K562 (cell line): ENCODE data around the gene ZFP62. TPM values are rescaled to one million over a fixed set of nuclear protein-coding genes. Genes with fewer than 3 reads are reported as not detected.
A peak's percentile ranks its signal among the peaks of the same experiment; 100 is the strongest.

Experiments
- BCL6 ChIP-seq: fragments of 250-450 bp; sonication (Bioruptor Pico); IDR thresholded peaks from 2 replicates; pipeline ENCODE4 v1.4.0; 2020
- C11orf30 ChIP-seq: fragments of 450-650 bp; IDR thresholded peaks from 2 replicates; pipeline ENCODE4 v1.6.1; 2016; ENCODE audit warnings: low read depth, mild to moderate bottlenecking
- CTBP1 ChIP-seq: fragments of 450-650 bp; IDR thresholded peaks from 2 replicates; pipeline ENCODE4 v1.6.1; 2016; ENCODE audit warnings: borderline replicate concordance
- ETV6 ChIP-seq, 3 experiments: fragments of 150-350 bp in 1 of 3; sonication (generic) in 1 of 3; formaldehyde crosslinking in 1 of 3; IDR thresholded peaks; 2 replicates each; pipeline versions ENCODE4 v1.6.1 to v1.8.0; 2014 to 2022; ENCODE audit warnings: borderline replicate concordance in 2 of 3, low read depth in 2 of 3, antibody characterized with exemption in 1 of 3, low read length in 1 of 3, mild to moderate bottlenecking in 1 of 3, missing genetic modification reagents in 1 of 3
- FOXM1 ChIP-seq, 2 experiments: fragments of 450-650 bp in 1 of 2; sonication (generic) in 1 of 2; formaldehyde crosslinking in 1 of 2; IDR thresholded peaks; 2 replicates each; pipeline versions ENCODE4 v1.6.1 to v1.9.0; 2017 to 2022; ENCODE audit warnings: low read depth in 2 of 2, mild to moderate bottlenecking in 2 of 2, missing genetic modification reagents in 1 of 2, moderate library complexity in 1 of 2
- HLTF ChIP-seq: fragments of 450-650 bp; IDR thresholded peaks from 2 replicates; pipeline ENCODE4 v1.6.1; 2016
- HNRNPH1 ChIP-seq: fragments of 200-400 bp; formaldehyde crosslinking; optimal IDR thresholded peaks from 2 replicates; pipeline ENCODE3; 2017; ENCODE audit warnings: low read depth, mild to moderate bottlenecking, low read length, moderate library complexity
- HOXB6 ChIP-seq: fragments of 250-450 bp; sonication (Bioruptor Pico); IDR thresholded peaks from 2 replicates; pipeline ENCODE4 v1.5.1; 2022; ENCODE audit warnings: mild to moderate bottlenecking, borderline replicate concordance
- NELFE ChIP-seq: IDR thresholded peaks from 2 replicates; pipeline ENCODE4 v1.6.1; 2011; ENCODE audit warnings: mild to moderate bottlenecking; ENCODE audit not compliant: insufficient read depth, insufficient read length
- POLR2AphosphoS5 ChIP-seq: IDR thresholded peaks from 2 replicates; pipeline ENCODE4 v1.6.1; 2011; ENCODE audit warnings: mild to moderate bottlenecking, low read depth, low read length, moderate library complexity; ENCODE audit not compliant: control insufficient read depth, insufficient read depth
- POLR2G ChIP-seq: fragments of 200-400 bp; formaldehyde crosslinking; IDR thresholded peaks from 2 replicates; pipeline ENCODE4 v1.6.1; 2017; ENCODE audit warnings: low read depth, mild to moderate bottlenecking, antibody characterized with exemption, low read length, moderate library complexity
- SMARCA5 ChIP-seq: fragments of 450-650 bp; IDR thresholded peaks from 2 replicates; pipeline ENCODE4 v1.6.1; 2016
- SMARCB1 ChIP-seq: IDR thresholded peaks from 2 replicates; pipeline ENCODE4 v1.6.1; 2011; ENCODE audit warnings: improper control_type of control experiment, low read depth; ENCODE audit not compliant: insufficient read length
- THRAP3 ChIP-seq: fragments of 450-650 bp; IDR thresholded peaks from 2 replicates; pipeline ENCODE4 v1.6.1; 2016; ENCODE audit warnings: mild to moderate bottlenecking, inconsistent platforms, borderline replicate concordance
- ZNF143 ChIP-seq: sonication (generic); formaldehyde crosslinking; IDR thresholded peaks from 2 replicates; pipeline ENCODE4 v1.9.0; 2022; ENCODE audit warnings: mild to moderate bottlenecking, missing genetic modification reagents
- ZNF274 ChIP-seq: IDR thresholded peaks from 2 replicates; pipeline ENCODE4 v1.6.1; 2011; ENCODE audit warnings: low read depth, mild to moderate bottlenecking, low read length, moderate library complexity, borderline replicate concordance
- ZNF830 ChIP-seq: fragments of 250-450 bp; sonication (Bioruptor Pico); IDR thresholded peaks from 2 replicates; pipeline ENCODE4 v1.5.0; 2021; ENCODE audit warnings: mild to moderate bottlenecking
- polyA plus RNA-seq, 8 experiments: library from polyadenylated mRNA; depleted of rRNA in 4 of 8; stranded (reverse) in 5 of 8; unstranded in 3 of 8; fragments of >200 nt; fragmentation: Nextera tagmentation in 2 of 8; fragmentation: Illumina TruSeq in 1 of 8; extraction: Ambion mirVana in 2 of 8; extraction: Trizol in 1 of 8; gene quantifications; 2 replicates each; pipeline versions ENCODE4 v1.2.1 to v1.2.3, GENCODE V29; 2011 to 2014; ENCODE audit warnings: inconsistent platforms in 1 of 8, missing spikeins in 1 of 8
- total RNA-seq, 7 experiments: library from RNA; depleted of rRNA in 6 of 7; stranded (reverse); fragments of >200 nt in 6 of 7; fragmentation: Illumina TruSeq in 2 of 7; extraction: Trizol in 2 of 7; gene quantifications; 2 replicates each; pipeline versions ENCODE4 v1.2.1 to v1.2.3, GENCODE V29; 2011 to 2021; ENCODE audit warnings: low replicate concordance in 1 of 7
- TF ChIP-seq, protein P1 (sequence below): sonication (generic); formaldehyde crosslinking; IDR thresholded peaks from 2 replicates; pipeline ENCODE4 v1.8.1; 2023; ENCODE audit warnings: mild to moderate bottlenecking, missing genetic modification reagents
- TF ChIP-seq, protein P2 (sequence below): fragments of 250-450 bp; sonication (Bioruptor Pico); IDR thresholded peaks from 2 replicates; pipeline ENCODE4 v1.9.0; 2021; ENCODE audit warnings: mild to moderate bottlenecking
- TF ChIP-seq, protein P3 (sequence below): sonication (generic); formaldehyde crosslinking; IDR thresholded peaks from 2 replicates; pipeline ENCODE4 v1.8.1; 2023; ENCODE audit warnings: mild to moderate bottlenecking, missing genetic modification reagents, moderate library complexity
- TF ChIP-seq, protein P4 (sequence below): sonication (generic); formaldehyde crosslinking; IDR thresholded peaks from 2 replicates; pipeline ENCODE4 v1.8.0; 2022; ENCODE audit warnings: missing genetic modification reagents, mild to moderate bottlenecking, moderate library complexity, borderline replicate concordance

ZFP62 gene
- total and polyA plus RNA-seq, 9 of the 15 experiments (the other 6 are each of a cell fraction or from before 2014, with no cell fraction given): 12.2 to 37.5 (median 25.0) TPM

DNA sequence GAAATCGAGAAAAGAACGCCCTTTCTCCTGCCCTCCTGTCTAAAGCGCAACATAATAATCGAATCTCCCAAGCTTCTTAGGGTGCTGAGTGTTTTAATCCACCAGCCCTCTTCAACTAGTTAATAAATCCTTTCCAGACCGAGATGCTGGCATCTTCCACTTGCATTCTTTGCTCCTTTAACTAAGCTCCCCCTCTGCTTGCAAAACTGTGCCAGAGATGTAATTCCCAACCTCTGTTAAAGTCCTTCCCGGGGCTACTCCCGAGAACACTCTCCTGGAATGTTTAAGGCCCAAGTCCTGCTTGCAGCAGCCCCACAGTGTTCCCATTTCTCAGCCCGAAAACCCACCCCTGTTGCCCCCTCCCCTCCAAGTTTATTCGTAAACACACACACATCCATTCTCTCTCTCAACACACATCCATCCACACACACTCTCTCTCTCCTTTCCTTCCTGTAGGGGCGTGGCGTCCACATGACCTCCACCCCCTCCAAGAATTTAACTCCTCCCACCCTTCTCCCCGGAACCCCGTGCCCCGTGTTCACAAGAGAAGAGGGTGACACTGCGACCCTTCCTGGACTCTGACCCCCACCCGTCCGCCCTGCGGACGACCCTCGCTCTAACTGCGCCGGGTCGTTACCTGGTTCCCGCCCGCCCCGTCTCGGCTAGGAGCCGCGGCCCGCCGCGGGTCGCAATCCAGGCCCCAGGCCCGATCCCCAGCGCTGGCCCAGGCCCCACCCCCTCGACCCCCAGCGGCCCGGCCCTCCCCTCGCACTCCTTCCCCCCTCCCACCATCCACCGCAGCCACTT is 51.5 kb downstream of the ZFP62 start (continued):
- TF ChIP-seq, protein P1, sequence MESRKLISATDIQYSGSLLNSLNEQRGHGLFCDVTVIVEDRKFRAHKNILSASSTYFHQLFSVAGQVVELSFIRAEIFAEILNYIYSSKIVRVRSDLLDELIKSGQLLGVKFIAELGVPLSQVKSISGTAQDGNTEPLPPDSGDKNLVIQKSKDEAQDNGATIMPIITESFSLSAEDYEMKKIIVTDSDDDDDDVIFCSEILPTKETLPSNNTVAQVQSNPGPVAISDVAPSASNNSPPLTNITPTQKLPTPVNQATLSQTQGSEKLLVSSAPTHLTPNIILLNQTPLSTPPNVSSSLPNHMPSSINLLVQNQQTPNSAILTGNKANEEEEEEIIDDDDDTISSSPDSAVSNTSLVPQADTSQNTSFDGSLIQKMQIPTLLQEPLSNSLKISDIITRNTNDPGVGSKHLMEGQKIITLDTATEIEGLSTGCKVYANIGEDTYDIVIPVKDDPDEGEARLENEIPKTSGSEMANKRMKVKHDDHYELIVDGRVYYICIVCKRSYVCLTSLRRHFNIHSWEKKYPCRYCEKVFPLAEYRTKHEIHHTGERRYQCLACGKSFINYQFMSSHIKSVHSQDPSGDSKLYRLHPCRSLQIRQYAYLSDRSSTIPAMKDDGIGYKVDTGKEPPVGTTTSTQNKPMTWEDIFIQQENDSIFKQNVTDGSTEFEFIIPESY (CRISPR knock-in tag): no peak; the same call in 1 of the 2 replicates
- TF ChIP-seq HNRNPH1 (no peak), ZNF143 (CRISPR knock-in tag) (no peak), POLR2AphosphoS5 (no peak), THRAP3 (no peak), FOXM1 (IDR thresholded peaks at IDR 0.05; ENCODE audit: low read depth) (no peak), FOXM1 (CRISPR knock-in tag; IDR thresholded peaks at IDR 0.05; ENCODE audit: low read depth) (no peak), NELFE (no peak), CTBP1 (0 out of 2 replicates have a peak, but pooled peaks have one; percentile 1), ZNF830 (CRISPR knock-in tag) (no peak), BCL6 (CRISPR knock-in tag) (no peak), HOXB6 (CRISPR knock-in tag) (no peak), POLR2G (no peak), HLTF (peak; percentile 18; the same call in 1 of the 2 replicates), ETV6 (IDR thresholded peaks at IDR 0.05; ENCODE audit: borderline replicate concordance in 1 of 2, low read depth in 2 of 2, low read length in 1 of 2) (no peak), ETV6 (CRISPR knock-in tag; IDR thresholded peaks at IDR 0.05; ENCODE audit: borderline replicate concordance) (no peak), ZNF274 (no peak), C11orf30 (no peak), SMARCB1 (no peak), SMARCA5 (no peak; the same call in 1 of the 2 replicates)
- TF ChIP-seq, protein P2, sequence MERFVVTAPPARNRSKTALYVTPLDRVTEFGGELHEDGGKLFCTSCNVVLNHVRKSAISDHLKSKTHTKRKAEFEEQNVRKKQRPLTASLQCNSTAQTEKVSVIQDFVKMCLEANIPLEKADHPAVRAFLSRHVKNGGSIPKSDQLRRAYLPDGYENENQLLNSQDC: no peak
- TF ChIP-seq, protein P3, sequence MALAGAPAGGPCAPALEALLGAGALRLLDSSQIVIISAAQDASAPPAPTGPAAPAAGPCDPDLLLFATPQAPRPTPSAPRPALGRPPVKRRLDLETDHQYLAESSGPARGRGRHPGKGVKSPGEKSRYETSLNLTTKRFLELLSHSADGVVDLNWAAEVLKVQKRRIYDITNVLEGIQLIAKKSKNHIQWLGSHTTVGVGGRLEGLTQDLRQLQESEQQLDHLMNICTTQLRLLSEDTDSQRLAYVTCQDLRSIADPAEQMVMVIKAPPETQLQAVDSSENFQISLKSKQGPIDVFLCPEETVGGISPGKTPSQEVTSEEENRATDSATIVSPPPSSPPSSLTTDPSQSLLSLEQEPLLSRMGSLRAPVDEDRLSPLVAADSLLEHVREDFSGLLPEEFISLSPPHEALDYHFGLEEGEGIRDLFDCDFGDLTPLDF (CRISPR knock-in tag): 0 out of 2 replicates have a peak, but pooled peaks have one; percentile 12
- TF ChIP-seq, protein P4, sequence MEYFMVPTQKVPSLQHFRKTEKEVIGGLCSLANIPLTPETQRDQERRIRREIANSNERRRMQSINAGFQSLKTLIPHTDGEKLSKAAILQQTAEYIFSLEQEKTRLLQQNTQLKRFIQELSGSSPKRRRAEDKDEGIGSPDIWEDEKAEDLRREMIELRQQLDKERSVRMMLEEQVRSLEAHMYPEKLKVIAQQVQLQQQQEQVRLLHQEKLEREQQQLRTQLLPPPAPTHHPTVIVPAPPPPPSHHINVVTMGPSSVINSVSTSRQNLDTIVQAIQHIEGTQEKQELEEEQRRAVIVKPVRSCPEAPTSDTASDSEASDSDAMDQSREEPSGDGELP (CRISPR knock-in tag): no peak
